IMR-90 (cell line): ENCODE data around the gene CCDC170.

ENCODE experiments used
- CEBPB ChIP-seq: IDR thresholded peaks from 2 replicates; pipeline ENCODE4 v1.6.1; 2012; ENCODE audit warnings: low read depth, low read length, improper control_type of control experiment
- CTCF ChIP-seq: conservative IDR thresholded peaks from 2 replicates; pipeline ENCODE4 v1.5.1; 2012; ENCODE audit warnings: mild to moderate bottlenecking, low read depth, low read length, improper control_type of control experiment
- ELK1 ChIP-seq: fragments of 150-350 bp; IDR thresholded peaks from 2 replicates; pipeline ENCODE4 v1.6.1; 2016; ENCODE audit warnings: low read depth, mild to moderate bottlenecking, low read length, moderate library complexity, borderline replicate concordance
- FOS ChIP-seq: fragments of 150-350 bp; IDR thresholded peaks from 2 replicates; pipeline ENCODE4 v1.6.1; 2016; ENCODE audit warnings: low read depth, low read length
- MAZ ChIP-seq: IDR thresholded peaks from 2 replicates; pipeline ENCODE4 v1.6.1; 2012; ENCODE audit warnings: low read depth, mild to moderate bottlenecking, low read length, improper control_type of control experiment, moderate library complexity, borderline replicate concordance
- POLR2A ChIP-seq: IDR thresholded peaks from 2 replicates; pipeline ENCODE4 v1.6.1; 2012; ENCODE audit warnings: mild to moderate bottlenecking, low read depth, low read length
- RAD21 ChIP-seq: IDR thresholded peaks from 2 replicates; pipeline ENCODE4 v1.6.1; 2012; ENCODE audit warnings: low read length, improper control_type of control experiment
- RFX5 ChIP-seq: IDR thresholded peaks from 2 replicates; pipeline ENCODE4 v1.8.0; 2012; ENCODE audit warnings: low read depth, mild to moderate bottlenecking, low read length, moderate library complexity
- SMC3 ChIP-seq: fragments of 150-350 bp; IDR thresholded peaks from 2 replicates; pipeline ENCODE4 v1.6.1; 2016; ENCODE audit warnings: low read depth, mild to moderate bottlenecking, antibody characterized with exemption, low read length, moderate library complexity
- USF2 ChIP-seq: fragments of 150-350 bp; IDR thresholded peaks from 2 replicates; pipeline ENCODE4 v1.6.1; 2017; ENCODE audit warnings: mild to moderate bottlenecking, antibody characterized with exemption, low read length, low read depth

- TF ChIP-seq POLR2A (no peak), CTCF (no peak), MAZ (no peak), ELK1 (no peak), CEBPB (no peak), USF2 (no peak), RAD21 (no peak), FOS (no peak), SMC3 (no peak), RFX5 (no peak)
These were observed 1.6 kb downstream of the CCDC170 start for GRCh38 chr6:151495380-151495779.
